Measurements from ENCODE around the gene TEKT2.

TEKT2 gene, protein sequence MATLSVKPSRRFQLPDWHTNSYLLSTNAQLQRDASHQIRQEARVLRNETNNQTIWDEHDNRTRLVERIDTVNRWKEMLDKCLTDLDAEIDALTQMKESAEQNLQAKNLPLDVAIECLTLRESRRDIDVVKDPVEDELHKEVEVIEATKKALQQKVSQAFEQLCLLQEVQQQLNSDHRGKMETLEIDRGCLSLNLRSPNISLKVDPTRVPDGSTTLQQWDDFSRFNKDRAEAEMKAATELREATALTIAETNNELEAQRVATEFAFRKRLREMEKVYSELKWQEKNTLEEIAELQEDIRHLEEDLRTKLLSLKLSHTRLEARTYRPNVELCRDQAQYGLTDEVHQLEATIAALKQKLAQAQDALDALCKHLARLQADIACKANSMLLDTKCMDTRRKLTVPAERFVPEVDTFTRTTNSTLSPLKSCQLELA

DNA sequence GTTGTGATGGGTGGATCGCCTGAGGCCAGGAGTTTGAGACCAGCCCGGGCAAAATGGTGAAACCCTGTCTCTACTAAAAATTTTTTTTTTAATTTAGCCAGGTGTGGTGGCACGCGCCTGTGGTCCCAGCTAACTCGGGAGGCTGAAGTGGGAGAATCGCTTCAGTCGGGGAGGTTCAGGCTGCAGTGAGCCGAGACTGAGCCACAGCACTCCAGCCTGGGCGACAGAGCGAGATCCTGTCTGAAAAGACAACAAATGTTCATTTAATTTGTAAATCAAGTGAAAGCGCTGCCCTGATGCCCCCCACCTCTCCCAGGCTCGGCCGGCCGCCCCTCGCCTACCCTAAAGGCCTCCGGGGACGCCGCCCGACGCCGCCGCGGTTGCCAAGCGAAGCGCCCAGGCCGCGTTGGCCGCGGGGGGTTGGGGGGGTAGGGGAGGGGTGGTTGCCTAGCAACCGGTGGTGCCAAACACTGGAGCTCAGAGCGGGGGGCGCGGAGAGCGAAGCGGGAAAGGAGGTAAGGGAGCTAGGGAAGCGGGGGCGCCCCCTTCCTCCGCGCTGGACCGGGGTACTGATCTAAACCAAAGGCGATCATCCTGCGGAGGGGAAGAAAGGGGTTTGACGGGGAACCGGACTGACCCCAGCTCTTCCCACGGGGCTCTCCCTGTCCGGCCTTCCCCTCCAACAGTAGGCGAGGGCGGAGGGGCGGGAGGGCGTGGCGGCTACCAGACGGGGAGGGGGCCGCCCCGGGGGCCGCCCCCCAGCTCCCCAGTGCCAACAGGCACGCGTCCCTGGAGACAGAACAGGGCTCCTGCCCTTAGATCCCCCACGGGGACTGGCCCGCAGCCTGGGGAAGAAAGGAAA is at the start of gene TEKT2:
TEKT2 (plus strand) TSS at position 460 of the 862 bp plus-strand sequence. CDS start 828 bp downstream, outside the sequence.
- Mint-ChIP-seq H3K27ac (no peak within 1 kb of the TSS), H3K4me1 (no peaks in the 10 kb centered on the region), H3K4me3 (no peak within 1 kb of the TSS), H3K9me3 (no peaks in the 10 kb centered on the region), H3K36me3 (no peaks in the 10 kb centered on the region)
- DNase-seq (ENCODE audit: low spot score in 2 of 2): no peak
- no peak for ATAC-seq

GRCh38 chr1:36034692-36035091 is 49.2 kb upstream of the TEKT2 start:
- Mint-ChIP-seq H3K27ac (peak overlapping the region; percentile 52), H3K4me3 (no peak overlapping the region), H3K4me1 (no peaks in the 10 kb centered on the region), H3K36me3 (peaks cover 87% of the 10 kb centered on the region), H3K9me3 (no peaks in the 10 kb centered on the region)
- DNase-seq (ENCODE audit: low spot score in 2 of 2) (no peak), ATAC-seq (no peak)

GRCh38 chr1:36035154-36035553 is 48.7 kb upstream of the TEKT2 start:
- H3K36me3 Mint-ChIP-seq: peaks cover 87% of the 10 kb centered on the region

DNA sequence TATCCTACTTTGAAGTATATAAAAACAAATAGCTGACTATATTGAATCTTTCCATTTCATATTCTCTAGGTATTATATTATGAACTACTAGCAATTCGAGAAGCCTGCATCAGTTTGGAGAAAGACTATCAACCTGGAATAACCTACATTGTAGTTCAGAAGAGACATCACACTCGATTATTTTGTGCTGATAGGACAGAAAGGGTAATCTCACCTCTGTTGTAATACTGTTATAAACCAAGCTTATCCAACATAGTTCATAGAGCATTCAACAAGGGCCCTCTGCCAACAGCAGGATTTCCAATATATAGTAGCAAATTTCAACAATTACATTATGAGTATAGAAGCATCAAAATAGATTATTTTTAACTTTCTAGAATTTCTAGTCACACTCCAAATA is 43.7 kb upstream of the TEKT2 start:
- H3K9me3 Mint-ChIP-seq: no peaks in the 10 kb centered on the region
- no peak for ATAC-seq
- H3K4me3 Mint-ChIP-seq: no peak overlapping the region
- DNase-seq (ENCODE audit: low spot score in 2 of 2): no peak
- no peak overlapping the region for H3K27ac Mint-ChIP-seq
- H3K4me1 Mint-ChIP-seq: no peaks in the 10 kb centered on the region
- peaks cover 94% of the 10 kb centered on the region for H3K36me3 Mint-ChIP-seq

More at GRCh38 chr1:36035154-36035553, 48.7 kb upstream of the TEKT2 start:
- H3K4me1 Mint-ChIP-seq: no peaks in the 10 kb centered on the region
- no peak for ATAC-seq
- no peak overlapping the region for H3K4me3 Mint-ChIP-seq
- no peaks in the 10 kb centered on the region for H3K9me3 Mint-ChIP-seq
- DNase-seq (ENCODE audit: low spot score in 2 of 2): no peak
- peak overlapping the region; percentile 52 for H3K27ac Mint-ChIP-seq

GRCh38 chr1:36051821-36052220 is 32.1 kb upstream of the TEKT2 start:
- peaks cover 3% of the 10 kb centered on the region for H3K9me3 Mint-ChIP-seq
- DNase-seq (ENCODE audit: low spot score in 2 of 2) (no peak), ATAC-seq (no peak)
- no peak overlapping the region for H3K4me3 Mint-ChIP-seq
- H3K4me1 Mint-ChIP-seq: no peaks in the 10 kb centered on the region
- peaks cover 51% of the 10 kb centered on the region for H3K36me3 Mint-ChIP-seq
- H3K27ac Mint-ChIP-seq: no peak overlapping the region

DNA sequence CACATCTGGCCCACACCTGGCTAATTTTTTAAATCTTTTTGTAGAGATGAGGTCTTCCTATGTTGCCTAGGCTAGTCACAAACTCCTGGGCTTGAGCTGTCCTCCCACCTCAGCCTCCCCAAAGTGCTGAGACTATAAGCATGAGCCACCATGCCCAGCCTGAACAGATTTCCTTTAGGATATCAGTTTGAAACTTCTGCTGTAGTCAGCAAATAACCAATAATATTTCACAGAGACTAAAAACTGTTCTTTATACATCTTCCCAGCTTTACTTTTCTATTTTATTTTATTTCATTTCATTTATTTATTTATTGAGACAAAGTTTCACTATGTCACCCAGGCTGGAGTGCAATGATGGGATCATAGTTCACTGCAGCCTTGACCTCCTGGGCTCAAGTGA is 29.9 kb upstream of the TEKT2 start:
- no peak overlapping the region for H3K27ac Mint-ChIP-seq

DNA sequence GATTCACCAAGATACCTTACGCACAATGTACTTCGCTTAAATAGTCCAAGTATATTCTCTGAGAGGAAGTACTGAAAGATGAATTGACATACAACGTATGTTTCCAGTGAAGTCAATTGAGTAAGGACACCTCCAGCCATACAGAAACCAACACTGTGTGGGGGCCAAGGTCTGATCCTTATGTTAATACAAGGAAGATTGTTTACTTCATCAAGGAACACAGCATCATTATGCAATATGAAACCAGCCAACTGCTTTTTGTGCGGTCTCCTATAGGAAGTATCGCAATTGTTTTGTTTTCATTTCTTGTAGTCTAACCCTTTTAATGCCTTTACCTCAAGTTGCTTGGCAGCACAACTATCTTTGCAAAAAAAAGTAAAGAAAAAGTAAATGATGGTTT is 28.2 kb upstream of the TEKT2 start:
- no peak for ATAC-seq

More for the DNA sequence above, 29.9 kb upstream of the TEKT2 start:
- Mint-ChIP-seq H3K4me3 (no peak overlapping the region), H3K4me1 (no peaks in the 10 kb centered on the region), H3K36me3 (peaks cover 41% of the 10 kb centered on the region), H3K9me3 (no peaks in the 10 kb centered on the region)
- ATAC-seq: no peak
- no peak for DNase-seq (ENCODE audit: low spot score in 2 of 2)

GRCh38 chr1:36062315-36062714 is 21.6 kb upstream of the TEKT2 start:
- ATAC-seq (no peak), DNase-seq (ENCODE audit: low spot score in 2 of 2) (no peak)
- H3K27ac Mint-ChIP-seq: no peak overlapping the region

More for the DNA sequence above, 28.2 kb upstream of the TEKT2 start:
- no peak overlapping the region for H3K27ac Mint-ChIP-seq
- peaks cover 45% of the 10 kb centered on the region for H3K36me3 Mint-ChIP-seq
- no peak overlapping the region for H3K4me3 Mint-ChIP-seq
- no peaks in the 10 kb centered on the region for H3K4me1 Mint-ChIP-seq
- no peak for DNase-seq (ENCODE audit: low spot score in 2 of 2)
- H3K9me3 Mint-ChIP-seq: no peaks in the 10 kb centered on the region

GRCh38 chr1:36067871-36068270 is 16.0 kb upstream of the TEKT2 start:
- H3K4me1 Mint-ChIP-seq: no peaks in the 10 kb centered on the region
- ATAC-seq: no peak
- H3K4me3 Mint-ChIP-seq: no peak overlapping the region
- no peaks in the 10 kb centered on the region for H3K9me3 Mint-ChIP-seq
- H3K27ac Mint-ChIP-seq: no peak overlapping the region
- DNase-seq (ENCODE audit: low spot score in 2 of 2): no peak
- no peaks in the 10 kb centered on the region for H3K36me3 Mint-ChIP-seq

More at GRCh38 chr1:36062315-36062714, 21.6 kb upstream of the TEKT2 start:
- no peaks in the 10 kb centered on the region for H3K9me3 Mint-ChIP-seq
- no peaks in the 10 kb centered on the region for H3K4me1 Mint-ChIP-seq
- H3K36me3 Mint-ChIP-seq: peaks cover 27% of the 10 kb centered on the region
- H3K4me3 Mint-ChIP-seq: no peak overlapping the region

- Mint-ChIP-seq H3K27ac (no peak overlapping the region), H3K4me3 (no peak overlapping the region), H3K4me1 (no peaks in the 10 kb centered on the region), H3K9me3 (no peaks in the 10 kb centered on the region), H3K36me3 (no peaks in the 10 kb centered on the region)
- DNase-seq (ENCODE audit: low spot score in 2 of 2): no peak
- no peak for ATAC-seq
Measured at GRCh38 chr1:36068866-36069265, 15.0 kb upstream of the TEKT2 start.

DNA sequence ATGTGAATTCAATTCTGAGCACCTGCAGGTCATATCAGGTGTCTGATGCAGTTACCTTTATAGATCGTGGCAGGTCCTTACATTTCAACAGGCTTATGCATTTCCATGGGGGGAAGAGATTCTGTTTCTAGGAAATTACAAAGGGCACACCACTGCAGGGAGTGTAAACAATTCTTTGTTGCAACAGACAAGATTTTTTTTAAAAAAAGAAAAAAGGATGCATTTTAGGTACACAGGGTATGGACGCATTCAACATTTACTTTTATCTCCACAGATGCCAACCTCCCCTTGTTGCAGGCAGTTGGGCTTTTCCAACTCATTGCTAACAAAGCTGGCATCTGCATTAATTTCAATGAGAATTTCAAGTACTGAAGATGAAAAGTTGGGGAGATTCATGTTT is 13.5 kb upstream of the TEKT2 start:
- Mint-ChIP-seq H3K9me3 (no peaks in the 10 kb centered on the region), H3K4me1 (no peaks in the 10 kb centered on the region), H3K36me3 (no peaks in the 10 kb centered on the region), H3K27ac (no peak overlapping the region), H3K4me3 (no peak overlapping the region)
- no peak for DNase-seq (ENCODE audit: low spot score in 2 of 2)
- ATAC-seq: no peak

DNA sequence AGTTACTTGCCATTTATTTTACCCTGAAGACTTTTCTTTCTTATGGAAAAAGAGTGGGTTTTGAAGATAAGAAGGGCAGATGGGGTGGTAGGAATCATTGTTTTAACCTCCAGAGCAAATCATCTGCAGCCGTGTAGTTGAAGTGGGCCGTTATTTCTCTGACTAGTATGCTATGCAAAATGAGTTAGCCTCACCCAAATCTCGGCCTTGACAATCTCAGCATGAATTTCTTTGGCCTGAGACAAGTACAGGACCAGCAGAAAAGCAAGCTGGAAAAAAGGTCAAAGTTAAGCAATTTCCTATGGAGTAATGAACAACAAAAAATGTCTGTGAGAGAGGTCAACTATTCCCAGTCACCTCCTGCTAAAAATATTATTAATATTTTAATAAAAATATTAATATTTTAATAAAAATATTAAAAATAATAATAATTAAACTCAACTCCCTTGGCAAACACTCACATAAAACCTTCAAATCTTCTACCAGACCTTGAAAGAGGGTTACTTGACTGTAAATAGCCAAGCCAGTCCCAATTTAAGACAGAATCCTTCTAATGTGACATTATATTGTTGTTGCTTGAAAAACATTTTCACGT is 6.8 kb upstream of the TEKT2 start:
- no peak for DNase-seq (ENCODE audit: low spot score in 2 of 2)
- ATAC-seq: no peak
- Mint-ChIP-seq H3K36me3 (no peaks in the 10 kb centered on the region), H3K4me3 (no peak overlapping the region), H3K27ac (no peak overlapping the region), H3K4me1 (no peaks in the 10 kb centered on the region), H3K9me3 (no peaks in the 10 kb centered on the region)

- Mint-ChIP-seq H3K36me3 (no peaks in the 10 kb centered on the region), H3K27ac (no peak overlapping the region), H3K9me3 (no peaks in the 10 kb centered on the region), H3K4me1 (no peaks in the 10 kb centered on the region), H3K4me3 (no peak overlapping the region)
- ATAC-seq (no peak), DNase-seq (ENCODE audit: low spot score in 2 of 2) (no peak)
Measured at GRCh38 chr1:36080236-36080635, 3.7 kb upstream of the TEKT2 start.

DNA sequence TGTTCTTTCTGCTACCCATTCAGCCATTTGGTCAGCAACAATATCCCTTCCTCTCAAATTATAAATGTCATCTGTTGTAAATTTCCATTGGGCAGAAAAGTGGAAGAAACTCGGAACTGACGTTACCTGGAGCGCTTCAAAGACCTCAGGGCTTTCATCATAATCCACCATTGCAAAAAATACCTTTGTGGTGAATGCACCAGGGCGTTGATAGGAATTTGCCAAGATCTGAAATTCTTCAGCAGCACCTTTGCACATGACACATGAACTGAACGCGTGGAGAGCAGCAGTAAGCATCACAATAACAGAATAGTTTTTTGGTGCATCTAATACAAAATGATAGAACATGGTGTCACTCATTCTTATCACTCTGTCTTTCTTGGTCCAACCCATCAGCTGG is 3.1 kb upstream of the TEKT2 start:
- Mint-ChIP-seq H3K4me1 (no peaks in the 10 kb centered on the region), H3K27ac (no peak overlapping the region), H3K4me3 (no peak overlapping the region), H3K36me3 (no peaks in the 10 kb centered on the region), H3K9me3 (no peaks in the 10 kb centered on the region)
- no peak for DNase-seq (ENCODE audit: low spot score in 2 of 2)
- no peak for ATAC-seq

DNA sequence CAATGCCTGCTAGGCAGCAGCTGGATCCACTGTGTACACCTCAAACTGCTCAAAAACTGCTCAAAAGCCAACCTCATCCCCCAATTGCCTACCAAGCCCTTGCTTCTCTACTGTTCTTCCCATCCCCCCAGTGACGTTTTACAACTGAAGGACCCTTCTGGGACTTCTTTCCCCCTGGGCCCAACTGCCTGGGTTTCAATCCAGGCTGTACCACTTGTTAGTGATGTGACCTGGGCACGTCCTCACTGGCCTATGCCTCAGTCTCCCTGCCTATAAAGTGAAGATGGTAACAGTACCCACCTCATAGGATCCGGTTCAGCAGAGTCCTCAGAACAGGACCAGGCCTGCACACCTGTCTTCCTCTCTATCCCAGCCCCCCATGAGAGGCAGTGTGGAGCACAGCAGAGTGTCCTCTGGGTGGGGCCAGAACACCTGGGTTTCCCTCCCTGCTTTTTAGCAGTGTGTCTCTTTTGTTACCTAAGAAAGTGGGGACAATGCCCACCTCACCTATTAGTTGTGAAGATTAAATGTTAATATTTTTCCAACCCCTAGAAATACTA is 1.9 kb upstream of the TEKT2 start:
- Mint-ChIP-seq H3K36me3 (no peaks in the 10 kb centered on the region), H3K4me3 (no peak overlapping the region), H3K27ac (no peak overlapping the region), H3K4me1 (no peaks in the 10 kb centered on the region), H3K9me3 (no peaks in the 10 kb centered on the region)
- no peak for ATAC-seq
- DNase-seq (ENCODE audit: low spot score in 2 of 2): no peak
